Subcutaneous abdominal adipose tissue (tissue), 5 donors: ENCODE data around the gene NMNAT2.
"Not testable (repeated sequence)": the region's sequence is repeated elsewhere in the genome, so short reads cannot be mapped to it uniquely, and the experiment has no call there.

ENCODE experiments used
- H3K27ac ChIP-seq: one replicate; pipeline ENCODE4 v1.7.0; 2013; ENCODE audit warnings: low read depth, mild to moderate bottlenecking, inconsistent platforms, low read length, moderate library complexity
- H3K27me3 ChIP-seq, 5 donors: one replicate each; pipeline ENCODE4 v1.7.0; 2013; ENCODE audit warnings: low read length in 5 of 5, inconsistent platforms in 1 of 5; ENCODE audit not compliant: control insufficient read depth in 5 of 5, insufficient read depth in 4 of 5
- H3K36me3 ChIP-seq, 5 donors: one replicate each; pipeline ENCODE4 v1.7.0; 2013; ENCODE audit warnings: low read length in 5 of 5; ENCODE audit not compliant: control insufficient read depth in 5 of 5, insufficient read depth in 5 of 5
- H3K4me1 ChIP-seq, 5 donors: one replicate each; pipeline ENCODE4 v1.7.0; 2013; ENCODE audit warnings: low read length in 5 of 5, mild to moderate bottlenecking in 3 of 5, moderate library complexity in 1 of 5; ENCODE audit not compliant: control insufficient read depth in 5 of 5, insufficient read depth in 5 of 5
- H3K4me3 ChIP-seq, 5 donors: one replicate each; pipeline ENCODE4 v1.7.0; 2013; ENCODE audit warnings: low read length in 5 of 5, low read depth in 1 of 5
- H3K9ac ChIP-seq, 5 donors: one replicate each; pipeline ENCODE4 v1.7.0; 2013; ENCODE audit warnings: low read length in 5 of 5, mild to moderate bottlenecking in 4 of 5, moderate library complexity in 3 of 5
- H3K9me3 ChIP-seq, 5 donors: one replicate each; pipeline ENCODE4 v1.7.0; 2013; ENCODE audit warnings: low read length in 5 of 5; ENCODE audit not compliant: control insufficient read depth in 5 of 5
- donor health status: healthy.
- donor health status: healthy.
- donor health status: healthy.
- donor health status: healthy.
- donor health status: healthy.

Gene NMNAT2

DNA sequence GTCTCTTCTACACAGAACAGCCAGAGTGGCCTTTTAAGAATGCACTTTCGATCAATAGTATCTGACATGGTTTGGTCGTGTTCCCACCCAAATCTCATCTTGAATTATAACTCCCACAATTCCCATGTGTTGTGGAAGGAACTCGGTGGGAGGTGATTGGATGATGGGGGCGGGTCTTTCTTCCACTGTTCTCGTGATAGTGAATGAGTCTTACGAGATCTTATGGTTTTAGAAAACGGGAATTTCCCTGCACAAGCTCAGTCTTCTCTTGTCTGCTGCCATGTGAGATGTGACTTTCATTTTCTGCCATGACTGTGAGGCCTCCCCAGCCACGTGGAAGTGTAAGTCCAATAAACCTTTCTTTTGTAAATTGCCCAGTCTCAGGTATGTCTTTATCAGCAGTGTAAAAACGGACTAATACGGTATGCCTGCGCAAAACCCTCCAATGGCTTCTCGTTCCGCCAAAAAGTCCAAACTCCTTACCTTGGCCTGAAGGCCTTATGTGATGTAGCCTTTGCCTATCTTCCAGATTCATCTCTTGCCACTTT is 31.1 kb upstream of the NMNAT2 start:
- no peaks in the 10 kb centered on the region for H3K9me3 ChIP-seq
- H3K4me1 ChIP-seq, result no peaks in the 10 kb centered on the region
- no peaks in the 10 kb centered on the region for H3K27me3 ChIP-seq
- no peak overlapping the region for H3K9ac ChIP-seq
- no peaks in the 10 kb centered on the region for H3K36me3 ChIP-seq
- H3K4me3 ChIP-seq, result no peak overlapping the region
- no peak overlapping the region for H3K27ac ChIP-seq

GRCh38 chr1:183444243-183444642 is 26.1 kb upstream of the NMNAT2 start:
- Histone ChIP-seq H3K4me1 (peaks cover 0 to 6% (median 0%) of the 10 kb centered on the region in 5 donors), H3K4me3 (no peak overlapping the region), H3K36me3 (no peaks in the 10 kb centered on the region), H3K27me3 (no peaks in the 10 kb centered on the region), H3K9me3 (no peaks in the 10 kb centered on the region), H3K27ac (no peak overlapping the region), H3K9ac (no peak overlapping the region)

- Histone ChIP-seq H3K27me3 (no peaks in the 10 kb centered on the region), H3K4me1 (peaks cover 0 to 6% (median 0%) of the 10 kb centered on the region in 5 donors), H3K9me3 (no peaks in the 10 kb centered on the region), H3K36me3 (no peaks in the 10 kb centered on the region), H3K9ac (no peak overlapping the region), H3K4me3 (no peak overlapping the region), H3K27ac (no peak overlapping the region)
Observed at GRCh38 chr1:183443466-183443865, 25.3 kb upstream of the NMNAT2 start.

GRCh38 chr1:183443011-183443410 is 24.8 kb upstream of the NMNAT2 start:
- no peak overlapping the region for H3K4me3 ChIP-seq
- no peaks in the 10 kb centered on the region for H3K27me3 ChIP-seq
- no peak overlapping the region for H3K27ac ChIP-seq
- H3K36me3 ChIP-seq, result no peaks in the 10 kb centered on the region
- peaks cover 0 to 6% (median 0%) of the 10 kb centered on the region in 5 donors for H3K4me1 ChIP-seq
- H3K9ac ChIP-seq, result no peak overlapping the region
- H3K9me3 ChIP-seq, result no peaks in the 10 kb centered on the region

DNA sequence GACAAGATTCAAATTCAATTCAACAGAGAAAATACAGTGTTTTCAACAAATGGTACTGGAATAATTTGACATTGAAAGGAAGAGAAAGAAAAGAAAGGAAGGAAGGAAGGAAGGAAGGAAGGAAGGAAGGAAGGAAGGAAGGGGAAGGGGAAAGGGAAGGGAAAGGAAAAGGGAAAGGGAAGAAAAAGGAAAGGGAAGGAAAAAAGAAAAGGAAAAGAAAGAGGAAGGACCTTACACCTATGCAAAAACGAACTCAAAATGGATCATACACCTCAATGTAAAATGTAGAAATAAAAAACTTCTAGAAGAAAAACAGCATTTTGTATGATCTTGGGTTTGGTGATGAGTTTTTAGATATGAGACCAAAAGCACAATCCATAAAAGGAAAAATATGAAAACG is 19.9 kb upstream of the NMNAT2 start:
- Histone ChIP-seq H3K27ac (no peak overlapping the region), H3K36me3 (no peaks in the 10 kb centered on the region), H3K9ac (no peak overlapping the region), H3K4me3 (no peak overlapping the region), H3K9me3 (no peaks in the 10 kb centered on the region), H3K4me1 (no peaks in the 10 kb centered on the region), H3K27me3 (peaks cover 0 to 3% (median 0%) of the 10 kb centered on the region in 5 donors)

DNA sequence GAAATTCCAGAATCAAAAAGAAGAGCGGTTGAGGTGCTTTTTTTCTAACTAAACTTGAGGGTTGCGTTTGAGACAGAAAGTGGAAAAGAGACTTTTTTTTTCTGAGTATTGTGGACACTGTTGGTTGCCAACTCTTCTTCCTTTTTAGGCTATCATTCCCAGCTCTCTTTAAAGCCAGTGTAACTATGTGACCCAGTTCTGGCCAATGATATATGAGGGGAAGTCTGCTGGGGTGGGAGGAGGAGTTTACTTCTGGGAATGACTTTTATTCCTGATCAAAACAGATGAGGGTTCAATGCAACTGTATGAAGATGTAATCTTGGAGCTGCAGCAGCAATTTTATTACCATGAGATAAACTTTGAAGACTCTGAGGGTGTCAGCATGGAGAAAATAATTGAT is 17.3 kb upstream of the NMNAT2 start:
- Histone ChIP-seq H3K9ac (no peak overlapping the region), H3K36me3 (no peaks in the 10 kb centered on the region), H3K27ac (no peak overlapping the region), H3K4me3 (no peak overlapping the region), H3K9me3 (no peaks in the 10 kb centered on the region), H3K27me3 (peaks cover 0 to 3% (median 0%) of the 10 kb centered on the region in 5 donors), H3K4me1 (no peaks in the 10 kb centered on the region)

GRCh38 chr1:183433703-183434102 is 15.5 kb upstream of the NMNAT2 start:
- Histone ChIP-seq H3K36me3 (no peaks in the 10 kb centered on the region), H3K4me3 (no peak overlapping the region), H3K27me3 (peaks cover 0 to 3% (median 0%) of the 10 kb centered on the region in 5 donors), H3K9me3 (peaks cover 0 to 7% (median 0%) of the 10 kb centered on the region in 5 donors), H3K4me1 (no peaks in the 10 kb centered on the region), H3K27ac (no peak overlapping the region), H3K9ac (no peak overlapping the region)

GRCh38 chr1:183432548-183432875 is 14.3 kb upstream of the NMNAT2 start:
- H3K4me3 ChIP-seq, result no peak overlapping the region
- no peak overlapping the region for H3K9ac ChIP-seq
- H3K9me3 ChIP-seq, result peaks cover 0 to 7% (median 0%) of the 10 kb centered on the region in 5 donors
- no peak overlapping the region for H3K27ac ChIP-seq
- H3K4me1 ChIP-seq, result no peaks in the 10 kb centered on the region
- peaks cover 0 to 3% (median 0%) of the 10 kb centered on the region in 5 donors for H3K27me3 ChIP-seq
- H3K36me3 ChIP-seq, result no peaks in the 10 kb centered on the region

- Histone ChIP-seq H3K27me3 (peaks cover 0 to 3% (median 0%) of the 10 kb centered on the region in 5 donors), H3K9me3 (peaks cover 0 to 7% (median 0%) of the 10 kb centered on the region in 5 donors), H3K9ac (no peak overlapping the region), H3K4me1 (no peaks in the 10 kb centered on the region), H3K27ac (no peak overlapping the region), H3K36me3 (no peaks in the 10 kb centered on the region), H3K4me3 (no peak overlapping the region)
Observed at GRCh38 chr1:183431840-183432547, 13.8 kb upstream of the NMNAT2 start.

DNA sequence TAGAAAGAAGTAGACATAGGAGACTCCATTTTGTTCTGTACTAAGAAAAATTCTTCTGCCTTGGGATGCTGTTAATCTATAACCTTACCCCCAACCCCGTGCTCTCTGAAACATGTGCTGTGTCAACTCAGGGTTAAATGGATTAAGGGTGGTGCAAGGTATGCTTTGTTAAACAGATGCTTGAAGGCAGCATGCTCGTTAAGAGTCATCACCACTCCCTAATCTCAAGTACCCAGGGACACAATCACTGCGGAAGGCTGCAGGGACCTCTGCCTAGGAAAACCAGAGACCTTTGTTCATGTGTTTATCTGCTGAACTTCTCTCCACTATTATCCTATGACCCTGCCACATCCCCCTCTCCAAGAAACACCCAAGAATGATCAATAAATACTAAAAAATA is 9.4 kb upstream of the NMNAT2 start:
- not testable (repeated sequence) for H3K27ac ChIP-seq, H3K9me3 ChIP-seq, H3K9ac ChIP-seq, H3K4me1 ChIP-seq, H3K27me3 ChIP-seq, H3K4me3 ChIP-seq, H3K36me3 ChIP-seq
